GM11168 (cell line): Measurements from ENCODE around the gene EMC9.

Experiments
- in situ Hi-C: fragments of 300-500 bp; cut with MboI; formaldehyde crosslinking; loops from one replicate; pipeline ENCODE4 v1.12.0; 2022; ENCODE audit warnings: low sequenced_read_pairs; ENCODE audit not compliant: unreplicated experiment

Gene EMC9

GRCh38 chr14:24177891-24178290 is 36.5 kb upstream of the EMC9 start:
- in situ Hi-C loops, result no loop called here

- in situ Hi-C loops, result no loop called here
Measured at GRCh38 chr14:24177041-24177825, 35.8 kb upstream of the EMC9 start.

GRCh38 chr14:24176599-24176998 is 35.2 kb upstream of the EMC9 start:
- in situ Hi-C loops, result no loop called here

- in situ Hi-C loops, result no loop called here
Measured at GRCh38 chr14:24172871-24173281, 31.5 kb upstream of the EMC9 start.

- in situ Hi-C loops, result no loop called here
Measured at GRCh38 chr14:24172261-24172860, 31.0 kb upstream of the EMC9 start.

- in situ Hi-C loops, result no loop called here
Measured at GRCh38 chr14:24171422-24172260, 30.2 kb upstream of the EMC9 start, which contains the start of gene REC8. REC8 (plus strand) TSS chr14:24172080; CDS start chr14:24172553, 473 bp downstream.

GRCh38 chr14:24167469-24168114 is 26.2 kb upstream of the EMC9 start:
- in situ Hi-C loops, result no loop called here

- in situ Hi-C loops, result no loop called here
Measured at GRCh38 chr14:24165785-24166184, 24.4 kb upstream of the EMC9 start.

- in situ Hi-C loops, result no loop called here
Measured at GRCh38 chr14:24164518-24164991, 23.2 kb upstream of the EMC9 start.

- in situ Hi-C loops, result no loop called here
Measured at GRCh38 chr14:24162093-24162492, 20.7 kb upstream of the EMC9 start.

GRCh38 chr14:24160850-24161804 is 19.7 kb upstream of the EMC9 start, which contains the start of gene IRF9:
IRF9 (plus strand) TSS chr14:24161265; CDS start chr14:24162145, 880 bp downstream.
- in situ Hi-C loops, result no loop called here

GRCh38 chr14:24160499-24160849 is 19.1 kb upstream of the EMC9 start:
- in situ Hi-C loops, result no loop called here

GRCh38 chr14:24159777-24160498 is 18.5 kb upstream of the EMC9 start:
- in situ Hi-C loops, result no loop called here

- in situ Hi-C loops, result no loop called here
Measured at GRCh38 chr14:24157331-24157730, 15.9 kb upstream of the EMC9 start.

- in situ Hi-C loops, result no loop called here
Measured at GRCh38 chr14:24156840-24157239, 15.4 kb upstream of the EMC9 start.

- in situ Hi-C loops, result no loop called here
Measured at GRCh38 chr14:24155100-24155499, 13.7 kb upstream of the EMC9 start.

GRCh38 chr14:24151404-24152080 is 10.2 kb upstream of the EMC9 start:
- in situ Hi-C loops, result no loop called here

GRCh38 chr14:24150993-24151392 is 9.6 kb upstream of the EMC9 start:
- in situ Hi-C loops, result no loop called here
